ENCODE data around the gene SIAH1.

GRCh38 chr16:48378276-48378675, 6.9 kb downstream of the SIAH1 start:
- TF ChIP-seq, protein P1, sequence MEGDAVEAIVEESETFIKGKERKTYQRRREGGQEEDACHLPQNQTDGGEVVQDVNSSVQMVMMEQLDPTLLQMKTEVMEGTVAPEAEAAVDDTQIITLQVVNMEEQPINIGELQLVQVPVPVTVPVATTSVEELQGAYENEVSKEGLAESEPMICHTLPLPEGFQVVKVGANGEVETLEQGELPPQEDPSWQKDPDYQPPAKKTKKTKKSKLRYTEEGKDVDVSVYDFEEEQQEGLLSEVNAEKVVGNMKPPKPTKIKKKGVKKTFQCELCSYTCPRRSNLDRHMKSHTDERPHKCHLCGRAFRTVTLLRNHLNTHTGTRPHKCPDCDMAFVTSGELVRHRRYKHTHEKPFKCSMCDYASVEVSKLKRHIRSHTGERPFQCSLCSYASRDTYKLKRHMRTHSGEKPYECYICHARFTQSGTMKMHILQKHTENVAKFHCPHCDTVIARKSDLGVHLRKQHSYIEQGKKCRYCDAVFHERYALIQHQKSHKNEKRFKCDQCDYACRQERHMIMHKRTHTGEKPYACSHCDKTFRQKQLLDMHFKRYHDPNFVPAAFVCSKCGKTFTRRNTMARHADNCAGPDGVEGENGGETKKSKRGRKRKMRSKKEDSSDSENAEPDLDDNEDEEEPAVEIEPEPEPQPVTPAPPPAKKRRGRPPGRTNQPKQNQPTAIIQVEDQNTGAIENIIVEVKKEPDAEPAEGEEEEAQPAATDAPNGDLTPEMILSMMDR (IDR thresholded peaks at IDR 0.05): no peak
- no peak for TF ChIP-seq EP300 (IDR thresholded peaks at IDR 0.05; ENCODE audit: low read depth)
- TF ChIP-seq POLR2A (IDR thresholded peaks at IDR 0.05): no peak

Data from transverse colon (tissue), 3 donors.